NCI-H748 (cell line): ENCODE measurements around the gene CATSPERE.
"Not testable (repeated sequence)": the region's sequence is repeated elsewhere in the genome, so short reads cannot be mapped to it uniquely, and the experiment has no call there.

Experiments
- DNase-seq: peaks from one replicate; lab custom pipeline; 2025; ENCODE audit not compliant: unreplicated experiment; lab: John Stamatoyannopoulos, UW

CATSPERE gene

DNA sequence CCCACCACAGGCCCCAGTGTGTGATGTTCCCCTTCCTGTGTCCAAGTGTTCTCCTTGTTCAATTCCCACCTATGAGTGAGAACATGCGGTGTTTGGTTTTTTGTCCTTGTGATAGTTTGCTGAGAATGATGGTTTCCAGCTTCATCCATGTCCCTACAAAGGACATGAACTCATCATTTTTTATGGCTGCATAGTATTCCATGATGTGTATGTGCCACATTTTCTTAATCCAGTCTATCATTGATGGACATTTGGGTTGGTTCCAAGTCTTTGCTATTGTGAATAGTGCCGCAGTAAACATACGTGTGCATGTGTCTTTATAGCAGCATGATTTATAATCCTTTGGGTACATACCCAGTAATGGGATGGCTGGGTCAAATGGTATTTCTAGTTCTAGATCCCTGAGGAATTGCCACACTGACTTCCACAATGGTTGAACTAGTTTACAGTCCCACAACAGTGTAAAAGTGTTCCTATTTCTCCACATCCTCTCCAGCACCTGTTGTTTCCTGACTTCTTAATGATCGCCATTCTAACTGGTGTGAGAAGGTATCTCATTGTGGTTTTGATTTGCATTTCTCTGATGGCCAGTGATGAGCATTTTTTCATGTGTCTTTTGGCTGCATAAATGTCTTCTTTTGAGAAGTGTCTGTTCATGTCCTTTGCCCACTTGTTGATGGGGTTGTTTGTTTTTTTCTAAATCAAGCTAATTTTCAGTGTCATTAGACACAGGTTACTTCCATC is 200.7 kb downstream of the CATSPERE start:
- not testable (repeated sequence) for DNase-seq

DNA sequence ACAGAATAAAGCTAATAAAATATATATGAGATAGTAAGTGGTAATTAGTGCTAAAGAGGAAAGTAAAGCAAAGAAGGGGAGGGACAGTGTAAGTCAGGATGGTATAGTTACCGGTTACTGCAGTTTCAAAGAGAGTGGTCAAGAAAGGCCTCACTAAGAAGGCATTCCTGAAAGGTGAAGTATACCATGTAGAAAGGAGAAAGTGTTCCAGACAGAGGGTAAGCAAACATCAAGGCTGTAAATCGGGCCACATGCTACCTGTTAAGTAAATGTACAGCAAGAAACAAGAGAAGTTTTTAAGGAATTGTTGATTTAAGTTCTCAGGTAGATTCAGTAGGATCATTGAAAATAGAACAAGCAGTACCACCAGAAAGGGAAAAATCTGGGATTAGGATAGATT is 201.5 kb downstream of the CATSPERE start:
- DNase-seq = no peak

DNA sequence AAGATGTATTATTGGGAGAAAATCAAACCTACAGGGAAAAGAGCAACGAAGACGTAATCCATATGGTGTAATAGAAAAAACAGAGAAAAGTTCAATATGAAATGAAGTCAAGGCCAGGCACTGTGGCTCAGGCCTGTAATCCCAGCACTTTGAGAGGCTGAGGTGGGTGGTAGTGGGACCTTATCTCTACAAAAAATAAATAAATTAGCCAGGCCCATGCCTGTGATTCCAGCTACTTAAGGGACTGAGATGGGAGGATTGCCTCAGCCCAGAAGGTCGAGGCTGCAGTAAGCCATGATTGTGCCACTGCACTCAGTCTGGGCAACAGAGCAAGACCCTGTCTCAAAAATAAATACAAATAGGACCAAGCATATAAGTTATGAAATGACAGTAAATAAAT is 203.3 kb downstream of the CATSPERE start:
- DNase-seq = no peak

DNA sequence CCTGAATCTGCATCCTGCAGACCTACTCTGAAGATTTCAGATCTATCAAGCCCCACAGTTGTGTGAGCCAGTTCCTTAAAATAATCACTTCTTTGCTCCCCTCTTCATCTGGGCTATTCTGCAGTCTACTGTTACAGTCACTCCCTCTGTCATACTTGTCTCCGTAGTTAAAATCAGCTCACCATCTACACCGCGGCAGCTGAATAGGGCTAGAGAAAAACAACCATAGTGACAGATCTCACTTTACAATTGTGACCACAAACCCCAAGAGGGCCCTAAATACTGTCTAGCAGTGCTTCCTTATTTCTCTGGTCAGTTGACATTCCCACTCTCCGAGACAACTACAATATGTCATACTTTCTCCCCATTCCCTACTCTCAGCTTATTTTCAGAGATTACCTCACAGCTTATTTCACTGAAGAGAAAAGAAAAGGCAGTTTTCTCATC is 204.7 kb downstream of the CATSPERE start:
- DNase-seq = no peak

DNA sequence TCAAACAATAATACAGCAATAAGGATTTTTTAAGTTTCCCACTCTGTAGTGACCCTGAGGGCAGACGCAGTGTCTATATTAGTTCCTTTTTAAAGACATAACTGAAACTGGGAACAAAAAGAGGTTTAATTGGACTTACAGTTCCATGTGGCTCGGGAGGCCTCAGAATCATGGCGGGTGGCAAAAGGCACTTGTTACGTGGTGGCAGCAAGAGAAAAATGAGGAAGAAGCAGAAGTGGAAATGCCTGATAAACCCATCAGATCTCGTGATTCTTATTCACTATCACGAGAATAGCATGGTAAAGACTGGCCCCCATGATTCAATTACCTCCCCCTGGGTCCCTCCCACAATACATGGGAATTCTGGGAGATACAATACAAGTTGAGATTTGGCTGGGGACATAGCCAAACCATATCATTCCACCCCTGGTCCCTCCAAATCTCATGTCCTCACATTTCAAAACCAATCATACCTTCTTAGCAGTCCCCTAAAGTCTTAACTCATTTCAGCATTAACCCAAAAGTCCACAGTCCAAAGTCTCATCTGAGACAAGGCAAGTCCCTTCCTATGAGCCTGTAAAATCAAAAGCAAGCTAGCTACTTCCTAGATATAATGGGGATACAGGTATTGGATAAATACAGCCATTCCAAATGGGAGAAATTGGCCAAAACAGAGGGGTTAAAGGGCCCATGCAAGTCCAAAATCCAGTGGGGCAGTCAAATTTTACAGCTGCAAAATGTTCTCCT is 205.8 kb downstream of the CATSPERE start:
- not testable (repeated sequence) for DNase-seq

DNA sequence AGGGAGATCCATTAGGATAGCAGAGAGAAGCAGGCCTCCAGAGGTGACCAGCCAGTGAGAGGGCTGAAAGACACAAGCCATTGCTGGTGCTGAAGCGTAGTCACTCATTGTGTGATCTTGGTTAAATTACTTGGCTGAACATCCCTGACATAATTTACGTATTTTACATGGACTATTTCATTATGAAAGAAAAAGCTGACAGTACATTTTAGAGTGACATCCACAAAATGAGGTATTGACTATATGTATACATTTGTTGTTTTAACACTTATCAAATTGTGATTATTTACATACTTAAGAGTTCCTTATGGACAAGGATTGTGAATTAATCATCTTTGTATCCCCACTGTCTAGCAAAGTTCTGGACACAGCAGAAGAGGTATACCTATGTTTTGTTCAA is 206.7 kb downstream of the CATSPERE start:
- DNase-seq = no peak

DNA sequence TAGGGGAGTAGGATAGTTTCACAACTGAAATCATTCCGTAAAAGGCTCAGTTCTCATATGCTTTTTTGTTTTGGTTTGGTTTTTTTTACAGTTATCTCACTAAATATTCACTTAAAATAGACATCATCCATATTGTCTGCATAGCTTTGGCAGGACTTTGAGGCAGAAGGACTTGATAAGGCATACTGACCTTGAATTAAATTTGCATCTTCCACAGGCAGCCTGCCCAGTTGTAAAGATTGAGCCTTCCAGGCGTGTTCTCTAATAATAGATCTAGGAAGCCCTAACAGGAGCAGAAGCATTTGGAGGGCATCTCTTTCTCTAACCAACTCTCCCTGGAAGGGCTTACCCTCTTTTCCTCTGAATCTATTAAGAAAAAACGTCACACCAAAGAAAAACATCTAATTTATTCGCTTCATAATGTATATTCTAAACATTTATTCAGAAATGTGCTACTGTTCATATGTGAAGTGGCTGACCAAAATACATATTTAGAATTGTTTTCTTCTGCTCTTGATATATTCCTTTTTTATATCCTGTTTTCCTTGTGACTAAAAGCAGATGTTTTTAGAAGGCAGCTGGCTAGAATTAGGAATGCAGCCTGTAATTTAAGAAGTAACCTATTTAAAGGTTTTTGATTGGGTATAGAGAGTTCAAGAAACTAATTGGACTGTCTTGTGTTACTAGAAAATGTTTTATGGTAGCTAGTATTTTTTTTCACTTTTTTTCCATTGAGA is 212.0 kb downstream of the CATSPERE start:
- DNase-seq = no peak

DNA sequence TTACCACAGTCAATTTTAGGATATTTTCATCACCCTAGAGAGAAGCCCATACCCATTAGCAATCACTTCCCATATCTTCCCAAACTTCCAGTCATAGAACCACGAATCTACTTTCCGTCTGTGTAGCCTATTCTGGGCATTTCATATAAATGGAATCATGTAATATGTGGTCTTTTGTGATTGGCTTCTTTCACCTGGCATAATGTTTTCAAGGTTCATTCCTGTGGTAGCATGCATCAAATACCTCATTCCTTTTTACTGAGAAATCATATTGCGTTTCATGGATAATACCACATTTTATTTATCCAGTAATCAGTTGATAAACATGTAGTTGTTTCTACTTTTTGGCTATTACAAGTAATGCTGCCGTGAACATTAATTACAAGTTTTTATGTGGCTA is 213.4 kb downstream of the CATSPERE start:
- no peak for DNase-seq

DNA sequence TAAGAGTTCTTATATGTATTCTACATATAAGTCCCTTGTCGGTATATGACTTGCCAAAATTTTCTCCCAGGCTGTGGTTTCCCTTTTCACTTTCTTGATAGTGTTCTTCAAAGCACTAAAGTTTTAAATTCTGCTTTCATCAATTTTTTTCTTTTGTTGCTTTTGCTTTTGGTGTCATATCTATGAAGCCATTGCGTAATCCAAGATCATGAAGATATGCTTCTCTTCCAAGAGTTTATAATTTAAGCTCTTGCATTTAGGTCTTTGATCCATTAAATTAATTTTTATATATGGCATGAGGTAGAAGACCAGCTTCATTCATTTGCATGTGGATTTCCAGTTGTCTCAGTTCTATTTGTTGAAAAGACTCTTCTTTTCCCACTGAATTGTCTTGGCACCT is 214.1 kb downstream of the CATSPERE start:
- no peak for DNase-seq

DNA sequence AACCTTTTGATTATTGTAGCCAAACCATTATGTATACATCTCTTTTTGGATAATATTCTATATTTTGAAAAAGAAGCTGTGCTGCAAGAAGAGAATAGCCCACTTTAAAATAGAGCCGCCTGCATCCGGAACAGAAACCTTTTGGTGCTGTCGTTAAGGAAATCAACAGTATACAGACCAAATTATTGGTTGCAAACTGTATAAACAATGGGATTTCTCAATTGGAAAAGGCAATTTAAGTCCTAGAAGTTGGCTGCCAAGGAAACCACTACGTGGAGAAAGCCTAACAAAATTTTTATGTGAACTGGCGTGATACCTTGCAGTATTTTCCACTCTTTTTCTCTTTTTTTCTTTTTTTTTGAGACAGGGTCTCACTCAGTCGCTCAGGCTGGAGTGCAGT is 217.6 kb downstream of the CATSPERE start:
- no peak for DNase-seq

DNA sequence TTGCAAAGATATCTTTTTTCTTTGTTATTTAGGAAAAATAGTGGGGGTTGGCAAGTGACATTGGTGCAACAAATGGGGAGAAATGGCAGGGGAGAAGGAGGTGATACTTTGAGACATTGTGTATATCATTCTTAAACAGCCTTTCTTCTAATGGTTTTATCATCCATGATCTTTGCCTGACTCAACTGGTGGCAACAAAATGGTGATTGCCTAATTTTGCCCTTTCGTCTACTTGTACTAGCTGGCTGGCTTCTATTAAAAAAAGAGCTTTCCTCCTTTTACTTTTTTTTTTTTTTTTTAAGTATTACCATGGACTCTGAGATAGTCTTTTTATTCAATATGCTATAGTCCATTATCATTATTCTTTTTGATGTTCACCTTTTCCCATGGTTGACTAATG is 219.6 kb downstream of the CATSPERE start:
- DNase-seq = no peak

DNA sequence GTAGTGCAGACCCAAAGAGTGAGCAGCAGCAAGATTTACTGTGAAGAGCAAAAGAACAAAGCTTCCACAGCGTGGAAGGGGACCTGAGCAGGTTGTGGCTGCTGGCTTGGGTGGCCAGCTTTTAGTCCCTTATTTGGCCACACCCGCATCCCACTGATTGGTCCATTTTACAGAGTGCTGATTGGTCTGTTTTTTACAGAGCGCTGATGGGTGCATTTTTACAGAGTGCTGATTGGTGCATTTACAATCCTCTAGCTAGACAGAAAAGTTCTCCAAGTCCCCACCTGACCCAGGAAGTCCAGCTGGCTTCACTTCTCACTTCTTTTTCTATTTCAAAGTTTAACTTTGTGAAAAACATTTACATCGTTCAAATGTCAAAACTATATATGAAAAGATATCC is 221.0 kb downstream of the CATSPERE start:
- not testable (repeated sequence) for DNase-seq
